Lung (tissue), 12 donors: Measurements from ENCODE around the gene PPP1R7. TPM values are rescaled to one million over a fixed set of nuclear protein-coding genes. Genes with fewer than 3 reads are reported as not detected.

Source experiments
- ATAC-seq: fragments of 200-7000 bp; cut with Tn5 transposase; one replicate; pipeline ENCODE4 v1.9.1; 2020; ENCODE audit warnings: moderate number of reproducible peaks; ENCODE audit not compliant: insufficient read depth, low FRiP score
- DNase-seq, 3 donors: peaks; one replicate each; pipeline ENCODE4 v3.0.0-alpha.2; 2013 to 2017
- H3K27ac ChIP-seq, 2 donors: one replicate each; pipeline ENCODE4 v1.5.1; 2013; ENCODE audit warnings: mild to moderate bottlenecking in 2 of 2, moderate library complexity in 2 of 2, control low read depth in 1 of 2, inconsistent platforms in 1 of 2, low read depth in 1 of 2, low read length in 1 of 2
- H3K27me3 ChIP-seq, 3 donors: one replicate each; pipeline ENCODE4 v1.5.1; 2013; ENCODE audit warnings: low read length in 2 of 3; ENCODE audit not compliant: control insufficient read depth in 3 of 3, insufficient read depth in 3 of 3
- H3K36me3 ChIP-seq, 4 donors: one replicate each; pipeline ENCODE4 v1.5.1; 2013; ENCODE audit warnings: low read length in 4 of 4, mild to moderate bottlenecking in 1 of 4, moderate library complexity in 1 of 4; ENCODE audit not compliant: control insufficient read depth in 4 of 4, insufficient read depth in 4 of 4
- H3K4me1 ChIP-seq, 5 donors: one replicate each; pipeline ENCODE4 v1.5.1; 2013; ENCODE audit warnings: low read length in 5 of 5, mild to moderate bottlenecking in 2 of 5, moderate library complexity in 1 of 5; ENCODE audit not compliant: control insufficient read depth in 5 of 5, insufficient read depth in 5 of 5
- H3K4me3 ChIP-seq: one replicate; pipeline ENCODE4 v1.5.1; 2013; ENCODE audit warnings: mild to moderate bottlenecking, control low read depth, moderate library complexity
- H3K9ac ChIP-seq, 2 donors: one replicate each; pipeline ENCODE4 v1.5.1; 2013; ENCODE audit warnings: low read length in 2 of 2, control low read depth in 1 of 2; ENCODE audit not compliant: insufficient read depth in 1 of 2
- H3K9me3 ChIP-seq, 4 donors: one replicate each; pipeline ENCODE4 v1.5.1; 2013; ENCODE audit warnings: low read length in 3 of 4, mild to moderate bottlenecking in 1 of 4, moderate library complexity in 1 of 4; ENCODE audit not compliant: control insufficient read depth in 4 of 4, insufficient read depth in 3 of 4
- WGBS, 2 donors: extraction: QIAGEN DNeasy Blood & Tissue Kit; methylation state at CpG; one replicate each; pipeline ENCODE4 v1.1.7; 2013; 5-methylcytosine and 5-hydroxymethylcytosine counted together
- polyA plus RNA-seq, 2 donors: library from polyadenylated mRNA; stranded (reverse); fragments of 200-250 nt; gene quantifications; one replicate each; pipeline ENCODE4 v1.2.1, GENCODE V29; 2013
- total RNA-seq, 2 donors: library from RNA; depleted of rRNA in 1 of 2; stranded (reverse); fragments of >200 nt in 1 of 2; gene quantifications; one replicate each; pipeline ENCODE4 v1.2.1, GENCODE V29; 2014 to 2021
- TF ChIP-seq, protein P1 (sequence below): IDR thresholded peaks from 2 replicates; pipeline ENCODE4 v1.5.1; 2012; ENCODE audit warnings: mild to moderate bottlenecking; ENCODE audit errors: control extremely low read depth, extremely low read depth
- donor health status: control.
- donor health status: control.
- donor health status: Bipolar disorder and iron deficiency.
- donor health status: healthy.
- donor health status: DM: yes; HTN: yes; CAD: no.

The PPP1R7 gene
- total and polyA plus RNA-seq, 4 donors: 54.6 to 78.1 (median 65.9) TPM

- ATAC-seq (no peak), DNase-seq (no peak)
- 70 to 82% methylated on average over 42 of the region's 42 CpGs for WGBS, 2 donors
- no peaks in the 10 kb centered on the region for H3K9me3 ChIP-seq
- H3K27me3 ChIP-seq: no peaks in the 10 kb centered on the region
- H3K27ac ChIP-seq: no peak overlapping the region
- no peak overlapping the region for H3K9ac ChIP-seq
- H3K36me3 ChIP-seq: no peaks in the 10 kb centered on the region
- H3K4me3 ChIP-seq: no peak overlapping the region
- no peaks in the 10 kb centered on the region for H3K4me1 ChIP-seq
- TF ChIP-seq, protein P1, sequence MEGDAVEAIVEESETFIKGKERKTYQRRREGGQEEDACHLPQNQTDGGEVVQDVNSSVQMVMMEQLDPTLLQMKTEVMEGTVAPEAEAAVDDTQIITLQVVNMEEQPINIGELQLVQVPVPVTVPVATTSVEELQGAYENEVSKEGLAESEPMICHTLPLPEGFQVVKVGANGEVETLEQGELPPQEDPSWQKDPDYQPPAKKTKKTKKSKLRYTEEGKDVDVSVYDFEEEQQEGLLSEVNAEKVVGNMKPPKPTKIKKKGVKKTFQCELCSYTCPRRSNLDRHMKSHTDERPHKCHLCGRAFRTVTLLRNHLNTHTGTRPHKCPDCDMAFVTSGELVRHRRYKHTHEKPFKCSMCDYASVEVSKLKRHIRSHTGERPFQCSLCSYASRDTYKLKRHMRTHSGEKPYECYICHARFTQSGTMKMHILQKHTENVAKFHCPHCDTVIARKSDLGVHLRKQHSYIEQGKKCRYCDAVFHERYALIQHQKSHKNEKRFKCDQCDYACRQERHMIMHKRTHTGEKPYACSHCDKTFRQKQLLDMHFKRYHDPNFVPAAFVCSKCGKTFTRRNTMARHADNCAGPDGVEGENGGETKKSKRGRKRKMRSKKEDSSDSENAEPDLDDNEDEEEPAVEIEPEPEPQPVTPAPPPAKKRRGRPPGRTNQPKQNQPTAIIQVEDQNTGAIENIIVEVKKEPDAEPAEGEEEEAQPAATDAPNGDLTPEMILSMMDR: no peak
Measured at GRCh38 chr2:241199897-241200821, 49.9 kb downstream of the PPP1R7 start.

- H3K36me3 ChIP-seq: no peaks in the 10 kb centered on the region
- H3K9ac ChIP-seq: no peak overlapping the region
- no peak overlapping the region for H3K4me3 ChIP-seq
- H3K4me1 ChIP-seq: no peaks in the 10 kb centered on the region
- no peak for DNase-seq
- 40 to 72% methylated on average over 20 to 21 of the region's 21 CpGs for WGBS, 2 donors
- no peaks in the 10 kb centered on the region for H3K9me3 ChIP-seq
- H3K27ac ChIP-seq: no peak overlapping the region
- H3K27me3 ChIP-seq: no peaks in the 10 kb centered on the region
- TF ChIP-seq, protein P1: no peak
- ATAC-seq: no peak
Measured at GRCh38 chr2:241200822-241201395, 50.6 kb downstream of the PPP1R7 start.

DNA sequence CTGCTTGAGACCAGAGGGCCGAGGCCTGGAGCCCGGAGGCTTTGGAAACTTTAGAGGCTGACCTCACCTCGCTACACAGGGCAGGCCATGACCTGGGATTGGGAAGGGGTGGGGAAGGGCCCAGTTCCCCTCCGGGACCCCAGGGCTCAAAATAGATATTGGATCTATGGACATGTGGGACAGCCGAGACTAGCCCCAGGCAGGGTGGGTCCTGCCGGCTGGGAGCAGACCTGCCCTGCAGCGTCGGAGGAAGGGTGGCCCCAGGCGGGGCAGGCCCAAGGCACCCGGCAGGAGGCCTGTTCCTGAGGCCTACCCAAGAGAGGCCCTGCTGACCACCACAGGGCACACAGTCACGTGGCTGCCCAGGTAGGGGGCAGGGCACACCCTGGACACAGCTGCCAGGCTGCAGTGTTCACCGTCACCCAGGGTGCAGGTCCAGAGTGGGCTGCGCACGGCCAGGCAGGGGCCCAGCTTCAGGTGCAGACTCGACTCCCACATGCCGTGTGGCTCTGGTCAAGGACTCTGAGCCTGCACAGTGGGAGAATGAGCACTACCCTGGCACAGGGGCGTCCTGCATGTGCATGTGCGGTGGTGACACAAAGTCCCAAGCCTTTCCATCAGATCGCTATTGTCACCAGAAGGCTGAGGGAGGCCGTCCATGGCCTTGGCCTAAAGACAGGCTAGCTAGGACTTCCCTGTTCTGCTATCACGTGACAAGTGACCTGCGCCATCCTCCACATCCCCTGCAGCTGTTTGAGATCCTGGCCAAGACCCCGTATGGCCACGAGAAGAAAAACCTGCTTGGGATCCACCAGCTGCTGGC, 51.4 kb downstream of the PPP1R7 start:
- Histone ChIP-seq H3K9me3 (no peaks in the 10 kb centered on the region), H3K27me3 (no peaks in the 10 kb centered on the region), H3K36me3 (no peaks in the 10 kb centered on the region), H3K9ac (no peak overlapping the region), H3K4me3 (no peak overlapping the region), H3K4me1 (no peaks in the 10 kb centered on the region), H3K27ac (no peak overlapping the region)
- DNase-seq (no peak), ATAC-seq (no peak)
- WGBS, 2 donors: 73 to 85% methylated on average over 24 of the region's 24 CpGs
- TF ChIP-seq, protein P1: no peak
